Stimulated activated CD4-positive, alpha-beta T cell treated with anti-CD3 and anti-CD28 coated beads, Interleukin-15, amount 100 ng/mL, for 1 hour (primary cell): ENCODE measurements around the gene RSPO4.

Experiments used
- DNase-seq, 2 donors: peaks; one replicate each; pipeline ENCODE4 v3.0.0-alpha.2; 2020; ENCODE audit warnings: low read depth in 1 of 2, low spot score in 1 of 2

Gene RSPO4

DNA sequence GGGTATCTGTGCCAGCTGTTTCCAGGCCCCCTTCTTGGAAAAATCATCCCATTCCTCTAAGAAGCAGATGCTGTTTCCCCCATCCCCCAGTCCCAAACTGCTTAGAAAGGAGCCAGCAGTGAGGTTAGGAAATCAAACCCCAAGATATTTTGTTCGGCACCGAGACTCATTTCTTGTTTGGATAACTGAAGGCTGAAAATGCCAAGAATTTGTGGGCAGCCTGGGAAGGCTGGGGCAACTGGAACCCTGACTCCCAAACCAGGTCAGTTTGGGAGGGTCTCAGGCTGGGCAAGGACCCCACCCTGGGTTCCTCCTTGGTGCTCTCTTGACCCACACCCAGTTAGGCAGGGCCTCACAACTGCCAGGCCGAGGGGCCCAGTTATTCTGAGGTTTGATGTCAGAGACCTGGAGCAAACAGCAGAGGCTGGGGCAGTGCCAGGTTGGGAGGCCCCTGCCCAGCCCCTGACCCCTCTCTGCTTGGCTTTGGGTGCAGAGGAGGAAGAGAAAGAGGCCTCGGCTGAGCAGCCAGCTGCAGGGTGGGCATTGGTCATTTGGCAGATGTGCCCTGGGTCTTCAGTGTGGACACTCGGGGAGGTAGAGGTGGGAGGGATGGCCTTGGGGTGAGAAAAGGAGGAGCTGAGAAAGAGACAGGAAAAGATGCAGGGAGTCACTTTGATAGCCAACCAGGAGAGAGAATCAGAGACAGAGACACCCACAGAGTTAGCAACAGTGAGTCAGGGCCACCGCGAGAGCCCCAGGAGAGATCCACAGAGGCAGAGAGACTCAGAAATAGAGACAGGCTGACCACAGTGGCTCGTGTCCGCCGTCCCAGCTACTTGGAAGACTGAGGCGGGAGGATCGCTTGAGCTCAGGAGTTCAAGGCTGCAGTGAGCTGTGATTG lies 91.0 kb downstream of the RSPO4 start:
- no peak for DNase-seq

DNA sequence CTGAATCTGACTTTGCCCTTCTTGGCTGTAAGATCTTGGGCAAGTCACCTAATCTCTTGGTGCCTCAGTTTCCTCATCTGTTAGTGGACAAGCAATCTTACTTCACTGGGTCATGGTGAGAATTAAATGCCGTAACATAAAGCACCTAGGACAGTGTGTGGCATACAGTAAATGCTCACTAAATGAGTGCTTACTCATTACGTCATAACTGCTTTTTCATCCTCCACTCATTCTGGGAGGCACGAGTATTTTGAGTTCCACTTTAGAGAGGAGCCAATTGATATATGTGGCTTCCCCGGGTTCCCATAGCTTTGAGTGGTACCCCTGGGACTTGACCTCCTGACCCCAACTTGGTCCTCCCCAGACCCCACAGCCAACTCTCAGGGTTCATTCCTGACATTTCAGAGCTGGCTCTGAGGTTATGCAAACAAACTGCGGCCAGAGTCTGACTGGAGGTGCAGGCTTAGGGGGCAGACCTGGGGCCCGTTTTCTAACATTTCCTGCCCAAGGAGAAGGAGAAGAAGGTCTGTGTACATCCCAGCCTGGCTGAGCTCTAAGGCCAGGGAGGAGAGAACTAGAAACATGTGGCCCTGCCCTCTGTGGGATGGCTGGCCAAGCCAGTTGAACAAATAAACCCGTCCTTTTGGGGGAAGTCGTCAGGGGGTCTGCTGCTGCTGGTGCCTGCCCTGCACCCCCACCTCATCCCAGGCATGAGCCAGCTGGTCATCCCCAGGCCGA lies 91.8 kb downstream of the RSPO4 start:
- DNase-seq, result no peak

DNA sequence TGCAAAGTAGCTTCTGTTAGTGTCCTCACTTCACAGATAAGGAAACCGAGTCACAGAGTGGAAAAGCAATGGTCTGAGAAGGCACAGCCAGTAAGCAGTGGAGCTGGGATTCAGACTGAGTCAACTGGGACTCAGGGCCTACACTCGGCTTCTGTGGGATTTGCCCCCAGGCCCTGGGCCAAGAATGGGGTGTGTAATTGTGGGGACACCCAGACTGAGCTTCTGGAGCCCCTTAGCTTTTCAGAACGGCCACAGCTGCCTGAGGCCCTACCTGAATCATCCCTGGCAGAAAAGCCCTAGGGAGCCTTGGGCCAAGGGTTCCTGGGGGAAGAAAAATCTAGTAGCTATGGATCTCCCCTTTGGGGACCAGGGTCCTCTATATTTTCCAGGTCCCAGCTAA lies 92.5 kb downstream of the RSPO4 start:
- no peak for DNase-seq
